A549 (cell line): ENCODE results near the gene CEND1. TPM values are rescaled to one million over a fixed set of nuclear protein-coding genes. Genes with fewer than 3 reads are reported as not detected.

Source experiments
- ATAC-seq, 2 experiments: fragments of 200-7000 bp in 1 of 2; fragments of >200 bp in 1 of 2; cut with Nextera tagmentation in 1 of 2; cut with Tn5 transposase in 1 of 2; 3 replicates each; pipeline versions ENCODE4 v1.8.0 to v1.9.1; 2018 to 2020; ENCODE audit warnings: mild to moderate bottlenecking in 1 of 2, moderate library complexity in 1 of 2
- CTCF ChIA-PET: fragments of 300-600 bp; sonication (Branson Sonifier 250); formaldehyde crosslinking; extraction: SDS; loops from one replicate; lab custom pipeline; 2021; ENCODE audit warnings: antibody characterized with exemption, inconsistent platforms; lab: Yijun Ruan, JAX
- POLR2A ChIA-PET: fragments of 350-600 bp; formaldehyde crosslinking; extraction: SDS; loops from one replicate; lab custom pipeline; 2021; ENCODE audit warnings: antibody characterized with exemption, inconsistent platforms; lab: Yijun Ruan, JAX
- DNase-seq, 2 experiments: peaks; one replicate each; pipeline versions ENCODE4 v3.0.0 to v3.0.0-alpha.2; 2011 to 2016; ENCODE audit warnings: low read depth in 1 of 2, low spot score in 1 of 2
- FAIRE-seq: peaks from 2 replicates; lab custom pipeline; 2011; peaks lifted over from hg19 to GRCh38; lab: Jason Lieb, UNC
- H3K27ac ChIP-seq, 2 experiments: fragments of >200 bp; sonication (Bioruptor Twin); formaldehyde crosslinking; 3 replicates each; pipeline ENCODE4 v1.5.1; 2016 to 2017
- H3K4me1 ChIP-seq: fragments of >200 bp; sonication (Bioruptor Twin); formaldehyde crosslinking; 3 replicates; pipeline ENCODE4 v1.6.1; 2016
- H3K4me2 ChIP-seq: fragments of >200 bp; sonication (Bioruptor Twin); formaldehyde crosslinking; 3 replicates; pipeline ENCODE4 v1.6.1; 2016
- H3K4me3 ChIP-seq: fragments of >200 bp; sonication (Bioruptor Twin); formaldehyde crosslinking; 3 replicates; pipeline ENCODE4 v1.5.1; 2016
- H3K9me3 ChIP-seq: fragments of >200 bp; sonication (Bioruptor Twin); formaldehyde crosslinking; 3 replicates; pipeline ENCODE4 v1.6.1; 2016
- ATOH8 ChIP-seq: fragments of 250-450 bp; sonication (Bioruptor Pico); IDR thresholded peaks from 2 replicates; pipeline ENCODE4 v1.5.0; 2020; ENCODE audit warnings: low read depth, mild to moderate bottlenecking, moderate library complexity
- BCL3 ChIP-seq: fragments of >200 bp; sonication (Bioruptor Twin); formaldehyde crosslinking; IDR thresholded peaks from 3 replicates; pipeline ENCODE4 v1.6.1; 2016
- BHLHE40 ChIP-seq: IDR thresholded peaks from 2 replicates; pipeline ENCODE4 v1.6.1; 2012; ENCODE audit warnings: low read depth, low read length, inconsistent platforms
- CBX8 ChIP-seq: fragments of 200-600 bp; sonication (generic); IDR thresholded peaks from 2 replicates; pipeline ENCODE4 v1.6.1; 2016
- CEBPB ChIP-seq, 2 experiments: fragments of >200 bp in 1 of 2; sonication (Bioruptor Twin) in 1 of 2; formaldehyde crosslinking in 1 of 2; IDR thresholded peaks; 2 replicates each; pipeline ENCODE4 v1.6.1; 2012 to 2016
- CTCF ChIP-seq: fragments of >200 bp; sonication (Bioruptor Twin); formaldehyde crosslinking; IDR thresholded peaks from 3 replicates; pipeline ENCODE4 v1.5.1; 2016
- EHF ChIP-seq: fragments of 250-450 bp; sonication (Bioruptor Pico); IDR thresholded peaks from 2 replicates; pipeline ENCODE4 v1.5.0; 2020; ENCODE audit warnings: mild to moderate bottlenecking
- GATA3 ChIP-seq: IDR thresholded peaks from 2 replicates; pipeline ENCODE4 v1.6.1; 2012; ENCODE audit warnings: borderline replicate concordance
- HDAC2 ChIP-seq: fragments of 200-600 bp; sonication (generic); IDR thresholded peaks from 2 replicates; pipeline ENCODE4 v1.6.1; 2016
- HOXB5 ChIP-seq: fragments of 250-450 bp; sonication (Bioruptor Pico); IDR thresholded peaks from 2 replicates; pipeline ENCODE4 v1.5.0; 2020; ENCODE audit warnings: mild to moderate bottlenecking, moderate library complexity
- JUN ChIP-seq, 2 experiments: fragments of >200 bp; sonication (Bioruptor Twin); formaldehyde crosslinking; IDR thresholded peaks; 2 replicates in 1 of 2; 3 replicates in 1 of 2; pipeline ENCODE4 v1.6.1; 2016 to 2017
- JUNB ChIP-seq: fragments of >200 bp; sonication (Bioruptor Twin); formaldehyde crosslinking; IDR thresholded peaks from 2 replicates; pipeline ENCODE4 v1.6.1; 2016
- MAFK ChIP-seq: fragments of 450-650 bp; IDR thresholded peaks from 2 replicates; pipeline ENCODE4 v1.6.1; 2014; ENCODE audit not compliant: partially characterized antibody
- NFE2L2 ChIP-seq: fragments of 150-350 bp; conservative IDR thresholded peaks from 2 replicates; pipeline ENCODE4 v1.6.1; 2014; ENCODE audit warnings: low read length
- NR3C1 ChIP-seq: fragments of >200 bp; sonication (Bioruptor Twin); formaldehyde crosslinking; IDR thresholded peaks from 3 replicates; pipeline ENCODE4 v1.6.1; 2017
- PHF8 ChIP-seq: fragments of 200-600 bp; sonication (generic); IDR thresholded peaks from 2 replicates; pipeline ENCODE4 v1.6.1; 2016; ENCODE audit warnings: low read depth, mild to moderate bottlenecking, antibody characterized with exemption, moderate library complexity, borderline replicate concordance
- POLR2A ChIP-seq: IDR thresholded peaks from 2 replicates; pipeline ENCODE4 v1.6.1; 2012; ENCODE audit warnings: mild to moderate bottlenecking, low read length
- RAD21 ChIP-seq, 2 experiments: fragments of >200 bp in 1 of 2; sonication (Bioruptor Twin) in 1 of 2; formaldehyde crosslinking in 1 of 2; IDR thresholded peaks in 1 of 2; conservative IDR thresholded peaks in 1 of 2; 2 replicates in 1 of 2; 3 replicates in 1 of 2; pipeline ENCODE4 v1.6.1; 2012 to 2018; ENCODE audit warnings: inconsistent platforms in 1 of 2
- RARB ChIP-seq: fragments of 250-450 bp; sonication (Bioruptor Pico); IDR thresholded peaks from 2 replicates; pipeline ENCODE4 v1.8.0; 2021; ENCODE audit warnings: mild to moderate bottlenecking, moderate library complexity
- RCOR1 ChIP-seq: fragments of 150-350 bp; IDR thresholded peaks from 2 replicates; pipeline ENCODE4 v1.6.1; 2014; ENCODE audit warnings: antibody characterized with exemption, low read length, low read depth
- REST ChIP-seq: fragments of 200-600 bp; sonication (generic); IDR thresholded peaks from 2 replicates; pipeline ENCODE4 v1.6.1; 2016; ENCODE audit warnings: antibody characterized with exemption, mild to moderate bottlenecking, moderate library complexity
- SMC3 ChIP-seq: fragments of >200 bp; sonication (Bioruptor Twin); formaldehyde crosslinking; IDR thresholded peaks from 3 replicates; pipeline ENCODE4 v1.6.1; 2018; ENCODE audit warnings: inconsistent platforms
- ZC3H11A ChIP-seq: fragments of 450-650 bp; IDR thresholded peaks from 2 replicates; pipeline ENCODE4 v1.6.1; 2014; ENCODE audit warnings: antibody characterized with exemption, mild to moderate bottlenecking
- ZNF302 ChIP-seq: fragments of 250-450 bp; sonication (Bioruptor Pico); IDR thresholded peaks from 2 replicates; pipeline ENCODE4 v1.9.0; 2021; ENCODE audit warnings: inconsistent platforms, mild to moderate bottlenecking, moderate library complexity
- ZSCAN20 ChIP-seq: fragments of 250-450 bp; sonication (Bioruptor Pico); IDR thresholded peaks from 2 replicates; pipeline ENCODE4 v1.8.0; 2022; ENCODE audit warnings: mild to moderate bottlenecking, moderate library complexity
- WGBS: methylation state at CpG from one replicate; pipeline ENCODE4 v1.1.6; 2017; ENCODE audit errors: missing lambda C conversion rate; 5-methylcytosine and 5-hydroxymethylcytosine counted together
- polyA plus RNA-seq, 4 experiments: library from polyadenylated mRNA; depleted of rRNA in 3 of 4; stranded (reverse); fragments of >200 nt; fragmentation: RNase III in 1 of 4; extraction: RNeasy Plus Mini Kit Qiagen cat#74134 plus additional on column Dnase treatment in 1 of 4; gene quantifications; 2 replicates in 3 of 4; 3 replicates in 1 of 4; pipeline ENCODE4 v1.2.3, GENCODE V29; 2011 to 2017
- TF ChIP-seq, protein P1 (sequence below): IDR thresholded peaks from 2 replicates; pipeline ENCODE4 v1.6.1; 2012; ENCODE audit warnings: low read depth, borderline replicate concordance
- TF ChIP-seq, protein P2 (sequence below): IDR thresholded peaks from 2 replicates; pipeline ENCODE4 v1.6.1; 2012
- TF ChIP-seq, protein P3 (sequence below): fragments of 450-650 bp; IDR thresholded peaks from 2 replicates; pipeline ENCODE4 v1.6.1; 2014; ENCODE audit warnings: antibody characterized with exemption

The CEND1 gene
- polyA plus RNA-seq, 2 of the 4 experiments (the other 2 are of a cell fraction) = 1.0 TPM; not detected in 1

GRCh38 chr11:799641-800316 lies 9.9 kb upstream of the CEND1 start (continued):
- TF ChIP-seq ATOH8 (CRISPR knock-in tag) = no peak
- TF ChIP-seq RAD21 (conservative IDR thresholded peaks at IDR 0.05 in 1 of 2, IDR thresholded peaks at IDR 0.05 in 1 of 2) = no peak
- no peak for TF ChIP-seq JUN (IDR thresholded peaks at IDR 0.05)
- no peak for TF ChIP-seq CBX8

DNA sequence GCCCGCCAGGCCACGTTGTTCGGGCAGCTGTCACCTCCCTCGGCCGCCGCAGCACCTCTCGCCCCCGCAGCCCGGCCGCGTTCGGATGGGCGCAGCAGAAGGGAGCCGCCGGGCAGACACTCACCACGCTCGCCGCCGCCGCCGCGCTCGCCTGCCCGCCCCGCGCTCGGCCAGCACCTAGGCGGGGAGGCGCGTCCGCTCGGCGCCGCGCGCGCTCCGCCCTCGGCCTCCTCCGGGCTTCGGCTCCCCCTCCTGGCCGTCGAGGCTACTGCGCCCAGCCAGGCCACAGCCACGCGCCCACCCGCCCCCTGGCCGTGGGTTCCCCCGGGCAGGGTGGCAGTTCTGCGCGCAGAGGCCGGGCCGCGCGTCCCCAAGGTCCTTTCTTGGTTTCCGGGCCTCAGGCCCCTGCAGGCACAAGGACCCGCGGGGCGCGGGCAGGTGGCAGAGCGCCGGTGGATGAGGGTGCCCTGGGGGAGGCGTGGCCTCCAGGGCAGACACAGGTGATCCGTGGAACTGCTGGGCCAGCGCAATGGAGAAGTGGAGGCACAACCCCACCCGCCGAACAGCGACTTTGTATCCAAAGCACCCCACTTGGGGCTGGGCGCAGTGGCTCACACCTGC lies 8.3 kb upstream of the CEND1 start, which contains the start of gene SLC25A22:
SLC25A22 (minus strand) TSS at position 189 of the 621 bp plus-strand sequence. CDS start 3,275 bp downstream, outside the sequence.
- POLR2A ChIA-PET = interaction anchor here (0.7 kb wide), 1 partner anchor 97 kb away, joined by 3 read pairs; no protein-coding TSS in a partner anchor
- FAIRE-seq (no peak), ATAC-seq (peak; percentile 51 to 69), DNase-seq (peak; percentile 79 to 87)
- peak within 1 kb of the TSS; percentile 76 to 99 for H3K27ac ChIP-seq
- peaks cover 28% of the 10 kb centered on the region for H3K4me1 ChIP-seq
- H3K4me3 ChIP-seq = peak within 1 kb of the TSS; percentile 66
- CTCF ChIA-PET = interaction anchor here (0.9 to 2.1 kb wide), 6 partner anchors 8 to 23 kb away, joined by 4 to 13 read pairs (median 7); partner anchors contain the start of genes CEND1, GATD1 and RPLP2
- 0% methylated on average over 4 of the region's 69 CpGs for WGBS
- H3K4me2 ChIP-seq = peak within 1 kb of the TSS; percentile 90
- no peaks in the 10 kb centered on the region for H3K9me3 ChIP-seq
- TF ChIP-seq ZNF302 (CRISPR knock-in tag) (no peak), HOXB5 (CRISPR knock-in tag) (no peak), SMC3 (peak; percentile 39; the same call in 2 of the 3 replicates), BCL3 (peak; percentile 63; the same call in 2 of the 3 replicates), EHF (CRISPR knock-in tag) (no peak), POLR2A (peak; percentile 67), BHLHE40 (no peak), GATA3 (no peak), JUN (IDR thresholded peaks at IDR 0.05) (peak; percentile 50 to 88; a peak in 3 of 5 replicates), ZC3H11A (no peak), NFE2L2 (no peak), CEBPB (IDR thresholded peaks at IDR 0.05) (no peak), REST (no peak), JUNB (no peak), ZSCAN20 (CRISPR knock-in tag) (no peak), PHF8 (no peak), HDAC2 (no peak), NR3C1 (no peak), MAFK (no peak), RCOR1 (no peak), RARB (CRISPR knock-in tag) (no peak), CTCF (peak; percentile 84)
- TF ChIP-seq, protein P1, sequence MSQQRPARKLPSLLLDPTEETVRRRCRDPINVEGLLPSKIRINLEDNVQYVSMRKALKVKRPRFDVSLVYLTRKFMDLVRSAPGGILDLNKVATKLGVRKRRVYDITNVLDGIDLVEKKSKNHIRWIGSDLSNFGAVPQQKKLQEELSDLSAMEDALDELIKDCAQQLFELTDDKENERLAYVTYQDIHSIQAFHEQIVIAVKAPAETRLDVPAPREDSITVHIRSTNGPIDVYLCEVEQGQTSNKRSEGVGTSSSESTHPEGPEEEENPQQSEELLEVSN = peak; percentile 36; the same call in 1 of the 2 replicates
- TF ChIP-seq, protein P2, sequence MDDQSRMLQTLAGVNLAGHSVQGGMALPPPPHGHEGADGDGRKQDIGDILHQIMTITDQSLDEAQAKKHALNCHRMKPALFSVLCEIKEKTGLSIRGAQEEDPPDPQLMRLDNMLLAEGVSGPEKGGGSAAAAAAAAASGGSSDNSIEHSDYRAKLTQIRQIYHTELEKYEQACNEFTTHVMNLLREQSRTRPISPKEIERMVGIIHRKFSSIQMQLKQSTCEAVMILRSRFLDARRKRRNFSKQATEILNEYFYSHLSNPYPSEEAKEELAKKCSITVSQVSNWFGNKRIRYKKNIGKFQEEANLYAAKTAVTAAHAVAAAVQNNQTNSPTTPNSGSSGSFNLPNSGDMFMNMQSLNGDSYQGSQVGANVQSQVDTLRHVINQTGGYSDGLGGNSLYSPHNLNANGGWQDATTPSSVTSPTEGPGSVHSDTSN = 0 out of 2 replicates have a peak, but pooled peaks have one; percentile 24
- TF ChIP-seq, protein P3, sequence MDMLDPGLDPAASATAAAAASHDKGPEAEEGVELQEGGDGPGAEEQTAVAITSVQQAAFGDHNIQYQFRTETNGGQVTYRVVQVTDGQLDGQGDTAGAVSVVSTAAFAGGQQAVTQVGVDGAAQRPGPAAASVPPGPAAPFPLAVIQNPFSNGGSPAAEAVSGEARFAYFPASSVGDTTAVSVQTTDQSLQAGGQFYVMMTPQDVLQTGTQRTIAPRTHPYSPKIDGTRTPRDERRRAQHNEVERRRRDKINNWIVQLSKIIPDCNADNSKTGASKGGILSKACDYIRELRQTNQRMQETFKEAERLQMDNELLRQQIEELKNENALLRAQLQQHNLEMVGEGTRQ = no peak
